ENCODE measurements around the gene NEURL1B.

Gene NEURL1B

GRCh38 chr5:172594867-172595466 lies 46.1 kb upstream of the NEURL1B start:
- H2AFZ ChIP-seq (ENCODE audit: low read length): no peak overlapping the region
- H3K9ac ChIP-seq (ENCODE audit: low read depth, low read length, poor library complexity, severe bottlenecking): no peak overlapping the region
- no peaks in the 10 kb centered on the region for H3K79me2 ChIP-seq (ENCODE audit: insufficient read depth, low read length)
- H3F3A ChIP-seq (ENCODE audit: low read depth): no peaks in the 10 kb centered on the region
- H3K27me3 ChIP-seq (ENCODE audit: insufficient read depth, low read length, poor library complexity, severe bottlenecking): no peaks in the 10 kb centered on the region
- H3K9me2 ChIP-seq (replicated peaks; ENCODE audit: low read depth, low read length): no peaks in the 10 kb centered on the region
- H4K20me1 ChIP-seq (ENCODE audit: insufficient read depth, low read length, poor library complexity, severe bottlenecking): no peaks in the 10 kb centered on the region
- H3K36me3 ChIP-seq (ENCODE audit: insufficient read depth, low read length): no peaks in the 10 kb centered on the region
- H3K4me2 ChIP-seq (ENCODE audit: low read depth, low read length, poor library complexity, severe bottlenecking): no peak overlapping the region
- no peaks in the 10 kb centered on the region for H3K4me1 ChIP-seq (ENCODE audit: insufficient read depth, low read length, poor library complexity, severe bottlenecking)
- no peak overlapping the region for H3K4me3 ChIP-seq (ENCODE audit: low read length, poor library complexity, severe bottlenecking)
- H3K9me3 ChIP-seq (ENCODE audit: insufficient read depth, low read depth, low read length): no peaks in the 10 kb centered on the region
- TF ChIP-seq EZH2phosphoT487 (IDR thresholded peaks at IDR 0.05; ENCODE audit: borderline replicate concordance): no peak
- TF ChIP-seq CTCF (conservative IDR thresholded peaks at IDR 0.05; ENCODE audit: low read length): no peak

- H2AFZ ChIP-seq (ENCODE audit: low read length): no peak overlapping the region
- no peaks in the 10 kb centered on the region for H3K79me2 ChIP-seq (ENCODE audit: insufficient read depth, low read length)
- no peaks in the 10 kb centered on the region for H3K4me1 ChIP-seq (ENCODE audit: insufficient read depth, low read length, poor library complexity, severe bottlenecking)
- no peaks in the 10 kb centered on the region for H3F3A ChIP-seq (ENCODE audit: low read depth)
- H3K27me3 ChIP-seq (ENCODE audit: insufficient read depth, low read length, poor library complexity, severe bottlenecking): no peaks in the 10 kb centered on the region
- H3K9me3 ChIP-seq (ENCODE audit: insufficient read depth, low read depth, low read length): no peaks in the 10 kb centered on the region
- no peaks in the 10 kb centered on the region for H3K36me3 ChIP-seq (ENCODE audit: insufficient read depth, low read length)
- H3K4me3 ChIP-seq (ENCODE audit: low read length, poor library complexity, severe bottlenecking): no peak overlapping the region
- no peak overlapping the region for H3K4me2 ChIP-seq (ENCODE audit: low read depth, low read length, poor library complexity, severe bottlenecking)
- H4K20me1 ChIP-seq (ENCODE audit: insufficient read depth, low read length, poor library complexity, severe bottlenecking): no peaks in the 10 kb centered on the region
- H3K9ac ChIP-seq (ENCODE audit: low read depth, low read length, poor library complexity, severe bottlenecking): no peak overlapping the region
- H3K9me2 ChIP-seq (replicated peaks; ENCODE audit: low read depth, low read length): no peaks in the 10 kb centered on the region
- TF ChIP-seq CTCF (conservative IDR thresholded peaks at IDR 0.05; ENCODE audit: low read length): no peak
- TF ChIP-seq EZH2phosphoT487 (IDR thresholded peaks at IDR 0.05; ENCODE audit: borderline replicate concordance): no peak
Measured at GRCh38 chr5:172595596-172596455, 45.2 kb upstream of the NEURL1B start.

- H3K79me2 ChIP-seq (ENCODE audit: insufficient read depth, low read length): no peaks in the 10 kb centered on the region
- H3K9ac ChIP-seq (ENCODE audit: low read depth, low read length, poor library complexity, severe bottlenecking): no peak overlapping the region
- TF ChIP-seq EZH2phosphoT487 (IDR thresholded peaks at IDR 0.05; ENCODE audit: borderline replicate concordance) (no peak), CTCF (conservative IDR thresholded peaks at IDR 0.05; ENCODE audit: low read length) (no peak)
- no peaks in the 10 kb centered on the region for H4K20me1 ChIP-seq (ENCODE audit: insufficient read depth, low read length, poor library complexity, severe bottlenecking)
- no peaks in the 10 kb centered on the region for H3K4me1 ChIP-seq (ENCODE audit: insufficient read depth, low read length, poor library complexity, severe bottlenecking)
- H3K36me3 ChIP-seq (ENCODE audit: insufficient read depth, low read length): no peaks in the 10 kb centered on the region
- no peaks in the 10 kb centered on the region for H3F3A ChIP-seq (ENCODE audit: low read depth)
- no peaks in the 10 kb centered on the region for H3K27me3 ChIP-seq (ENCODE audit: insufficient read depth, low read length, poor library complexity, severe bottlenecking)
- no peaks in the 10 kb centered on the region for H3K9me3 ChIP-seq (ENCODE audit: insufficient read depth, low read depth, low read length)
- no peak overlapping the region for H3K4me2 ChIP-seq (ENCODE audit: low read depth, low read length, poor library complexity, severe bottlenecking)
- no peak overlapping the region for H2AFZ ChIP-seq (ENCODE audit: low read length)
- H3K9me2 ChIP-seq (replicated peaks; ENCODE audit: low read depth, low read length): no peaks in the 10 kb centered on the region
- no peak overlapping the region for H3K4me3 ChIP-seq (ENCODE audit: low read length, poor library complexity, severe bottlenecking)
Measured at GRCh38 chr5:172596638-172597231, 44.3 kb upstream of the NEURL1B start.

All from Loucy (cell line).